Prostate gland (tissue), 2 donors: Measurements from ENCODE around the gene PDE10A.

Experiments
- POLR2A ChIP-seq: fragments of 450-650 bp; IDR thresholded peaks from one replicate; pipeline ENCODE4 v1.6.1; 2016; ENCODE audit warnings: antibody characterized with exemption, mild to moderate bottlenecking
- TF ChIP-seq, protein P1 (sequence below), 4 experiments: fragments of 200-600 bp in 2 of 4; fragments of 450-650 bp in 2 of 4; sonication (generic) in 2 of 4; IDR thresholded peaks; 1 replicate in 3 of 4; 2 replicates in 1 of 4; pipeline ENCODE4 v1.5.1; 2016 to 2019; ENCODE audit warnings: antibody characterized with exemption in 4 of 4, mild to moderate bottlenecking in 2 of 4, moderate library complexity in 2 of 4

DNA sequence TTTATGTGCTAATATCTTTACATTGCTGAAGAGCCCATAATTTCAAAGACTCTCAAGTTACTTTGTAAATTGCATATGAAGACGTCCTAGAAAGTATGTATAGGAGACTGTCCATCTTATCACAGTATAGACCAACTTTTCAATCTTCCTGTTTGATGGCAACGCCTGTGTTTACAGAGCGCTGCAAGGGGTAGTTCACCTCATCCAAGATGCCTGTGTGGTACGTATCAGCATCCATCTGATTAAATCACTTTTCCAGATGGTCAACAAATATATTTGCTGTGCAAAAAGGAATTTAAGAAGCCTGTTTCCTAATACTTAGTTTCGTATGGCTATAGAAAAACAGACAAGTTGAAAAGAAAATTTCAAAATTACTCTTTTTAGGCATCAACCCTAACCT, 17.9 kb upstream of the PDE10A start:
- no peak for TF ChIP-seq POLR2A
- TF ChIP-seq, protein P1, sequence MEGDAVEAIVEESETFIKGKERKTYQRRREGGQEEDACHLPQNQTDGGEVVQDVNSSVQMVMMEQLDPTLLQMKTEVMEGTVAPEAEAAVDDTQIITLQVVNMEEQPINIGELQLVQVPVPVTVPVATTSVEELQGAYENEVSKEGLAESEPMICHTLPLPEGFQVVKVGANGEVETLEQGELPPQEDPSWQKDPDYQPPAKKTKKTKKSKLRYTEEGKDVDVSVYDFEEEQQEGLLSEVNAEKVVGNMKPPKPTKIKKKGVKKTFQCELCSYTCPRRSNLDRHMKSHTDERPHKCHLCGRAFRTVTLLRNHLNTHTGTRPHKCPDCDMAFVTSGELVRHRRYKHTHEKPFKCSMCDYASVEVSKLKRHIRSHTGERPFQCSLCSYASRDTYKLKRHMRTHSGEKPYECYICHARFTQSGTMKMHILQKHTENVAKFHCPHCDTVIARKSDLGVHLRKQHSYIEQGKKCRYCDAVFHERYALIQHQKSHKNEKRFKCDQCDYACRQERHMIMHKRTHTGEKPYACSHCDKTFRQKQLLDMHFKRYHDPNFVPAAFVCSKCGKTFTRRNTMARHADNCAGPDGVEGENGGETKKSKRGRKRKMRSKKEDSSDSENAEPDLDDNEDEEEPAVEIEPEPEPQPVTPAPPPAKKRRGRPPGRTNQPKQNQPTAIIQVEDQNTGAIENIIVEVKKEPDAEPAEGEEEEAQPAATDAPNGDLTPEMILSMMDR (IDR thresholded peaks at IDR 0.05), result no peak
